Head of caudate nucleus (tissue), 42 donors: ENCODE measurements around the gene COL4A2.

Experiments used
- DNase-seq, 42 donors: peaks; one replicate each; pipeline versions ENCODE4 v3.0.0 to v3.0.0-alpha.2; 2020 to 2021; ENCODE audit warnings: mixed read lengths in 7 of 42
- intact Hi-C: fragments of 100-400 bp; cut with DNase I; formaldehyde crosslinking; loops from one replicate; pipeline ENCODE4 v1.15.0; 2022

Gene COL4A2

GRCh38 chr13:110500341-110500740, 193.3 kb downstream of the COL4A2 start:
- DNase-seq: no peak
- intact Hi-C loops: no loop called here

- no peak for DNase-seq
- intact Hi-C loops: no loop called here
These were observed 194.1 kb downstream of the COL4A2 start for GRCh38 chr13:110501188-110501587.

DNA sequence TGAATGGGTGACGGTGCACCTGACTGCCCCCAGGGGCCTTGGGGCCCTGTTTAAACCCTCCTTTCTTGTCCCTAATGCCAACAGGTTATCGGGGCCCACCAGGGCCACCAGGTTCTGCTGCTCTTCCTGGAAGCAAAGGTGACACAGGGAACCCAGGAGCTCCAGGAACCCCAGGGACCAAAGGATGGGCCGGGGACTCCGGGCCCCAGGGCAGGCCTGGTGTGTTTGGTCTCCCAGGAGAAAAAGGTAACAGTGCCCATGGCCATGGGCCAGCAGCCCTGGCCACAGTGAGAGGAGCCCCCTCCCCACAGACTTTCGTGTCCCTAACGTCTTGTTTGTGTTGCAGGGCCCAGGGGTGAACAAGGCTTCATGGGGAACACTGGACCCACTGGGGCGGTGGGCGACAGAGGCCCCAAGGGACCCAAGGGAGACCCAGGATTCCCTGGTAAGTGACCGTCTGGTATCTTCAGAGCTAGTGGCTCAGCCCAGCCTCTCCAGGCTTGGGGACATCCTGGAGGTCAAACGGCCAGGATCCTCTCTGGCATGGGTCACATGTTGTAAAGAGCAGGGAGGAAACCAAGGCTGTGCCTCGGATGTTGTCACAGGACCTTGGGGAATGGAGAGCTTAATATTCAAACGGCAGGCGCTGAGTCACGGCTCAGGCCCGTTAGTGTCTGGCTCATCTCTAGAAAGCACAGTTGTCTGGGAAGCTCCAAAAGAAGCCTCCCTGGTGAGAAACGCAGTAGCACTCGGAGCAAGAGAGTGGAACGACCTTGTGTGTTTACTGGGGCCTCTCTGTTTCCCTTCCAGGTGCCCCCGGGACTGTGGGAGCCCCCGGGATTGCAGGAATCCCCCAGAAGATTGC, 196.2 kb downstream of the COL4A2 start:
- intact Hi-C loops: no loop called here
- no peak for DNase-seq

GRCh38 chr13:110503979-110504499, 197.0 kb downstream of the COL4A2 start:
- intact Hi-C loops: no loop called here

GRCh38 chr13:110505594-110505993, 198.5 kb downstream of the COL4A2 start:
- intact Hi-C loops: no loop called here
- DNase-seq: no peak

More at GRCh38 chr13:110503979-110504499, 197.0 kb downstream of the COL4A2 start:
- no peak for DNase-seq

GRCh38 chr13:110506396-110506795, 199.3 kb downstream of the COL4A2 start:
- no peak for DNase-seq
- intact Hi-C loops: no loop called here

GRCh38 chr13:110506859-110507566, 199.9 kb downstream of the COL4A2 start:
- no peak for DNase-seq
- intact Hi-C loops: no loop called here

DNA sequence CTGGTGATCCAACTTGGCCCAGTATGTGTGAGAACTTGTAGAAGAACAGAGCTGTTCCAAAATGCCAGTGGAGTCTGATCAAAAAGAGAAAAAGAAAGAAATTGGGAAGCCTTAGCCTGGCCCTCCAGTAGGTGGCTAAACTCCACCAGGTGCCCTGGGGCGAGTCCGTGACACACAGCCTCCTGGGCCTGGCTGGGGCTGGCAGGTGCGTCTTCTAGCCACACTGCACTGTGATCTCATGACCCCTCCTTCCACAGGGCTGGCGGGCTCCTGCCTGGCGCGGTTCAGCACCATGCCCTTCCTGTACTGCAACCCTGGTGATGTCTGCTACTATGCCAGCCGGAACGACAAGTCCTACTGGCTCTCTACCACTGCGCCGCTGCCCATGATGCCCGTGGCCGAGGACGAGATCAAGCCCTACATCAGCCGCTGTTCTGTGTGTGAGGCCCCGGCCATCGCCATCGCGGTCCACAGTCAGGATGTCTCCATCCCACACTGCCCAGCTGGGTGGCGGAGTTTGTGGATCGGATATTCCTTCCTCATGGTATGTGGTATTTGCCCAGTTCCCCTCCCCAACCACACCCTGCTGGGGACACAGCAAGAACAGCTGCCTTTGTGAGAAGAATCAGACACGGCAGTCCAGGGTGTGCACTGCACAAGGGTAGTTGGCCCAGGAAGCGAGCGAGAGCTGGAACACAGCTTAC, 200.7 kb downstream of the COL4A2 start:
- DNase-seq: no peak
- intact Hi-C loops: no loop called here

- no peak for DNase-seq
- intact Hi-C loops: no loop called here
These were observed 202.4 kb downstream of the COL4A2 start for GRCh38 chr13:110509478-110509926.

DNA sequence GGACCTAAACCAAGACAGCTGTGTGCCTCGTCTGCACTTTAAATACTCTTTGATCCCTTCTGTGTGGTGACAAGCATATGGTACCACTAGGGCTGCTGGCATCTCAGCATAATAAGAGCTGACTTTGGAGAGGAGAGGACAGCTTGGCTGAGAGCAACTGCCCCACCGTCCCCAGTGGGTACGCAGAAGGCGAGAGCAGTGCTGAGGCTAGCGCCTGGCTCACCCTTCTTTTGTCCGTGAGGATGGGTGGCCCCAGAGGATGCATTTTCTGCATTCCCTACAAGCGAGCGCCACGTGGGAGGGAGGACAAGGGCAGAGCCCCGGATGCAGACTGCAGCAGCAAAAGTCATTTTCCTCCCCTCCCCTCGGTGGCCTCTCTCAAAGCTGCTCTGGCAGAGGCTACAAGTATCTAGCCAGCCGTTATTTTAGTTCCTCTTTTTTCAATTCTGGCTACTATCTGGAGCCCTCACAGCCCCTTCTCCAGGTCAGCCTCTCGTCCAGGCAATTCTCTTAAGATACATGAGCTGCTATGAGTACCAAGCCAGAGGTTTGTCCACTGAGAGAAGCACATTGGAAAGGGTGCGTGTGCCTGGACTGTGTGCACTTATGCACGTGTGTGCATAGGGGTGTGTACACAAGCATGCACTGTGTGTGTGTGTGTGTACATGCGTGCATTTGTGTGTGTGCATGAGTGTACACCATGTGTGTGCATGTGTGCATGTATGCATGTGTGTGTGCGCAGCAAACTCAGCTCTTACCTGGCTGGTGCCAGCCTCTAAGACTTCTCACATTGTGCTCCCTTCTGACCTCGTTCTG, 203.1 kb downstream of the COL4A2 start:
- peak in 2 of 42 donors; percentile 11 to 38 for DNase-seq
- intact Hi-C loops: no loop called here

- no peak for DNase-seq
- intact Hi-C loops: no loop called here
These were observed 204.6 kb downstream of the COL4A2 start for GRCh38 chr13:110511509-110512181.

- no peak for DNase-seq
- intact Hi-C loops: no loop called here
These were observed 205.2 kb downstream of the COL4A2 start for GRCh38 chr13:110512198-110512740.

GRCh38 chr13:110516500-110516899, 209.4 kb downstream of the COL4A2 start:
- intact Hi-C loops: no loop called here
- no peak for DNase-seq

DNA sequence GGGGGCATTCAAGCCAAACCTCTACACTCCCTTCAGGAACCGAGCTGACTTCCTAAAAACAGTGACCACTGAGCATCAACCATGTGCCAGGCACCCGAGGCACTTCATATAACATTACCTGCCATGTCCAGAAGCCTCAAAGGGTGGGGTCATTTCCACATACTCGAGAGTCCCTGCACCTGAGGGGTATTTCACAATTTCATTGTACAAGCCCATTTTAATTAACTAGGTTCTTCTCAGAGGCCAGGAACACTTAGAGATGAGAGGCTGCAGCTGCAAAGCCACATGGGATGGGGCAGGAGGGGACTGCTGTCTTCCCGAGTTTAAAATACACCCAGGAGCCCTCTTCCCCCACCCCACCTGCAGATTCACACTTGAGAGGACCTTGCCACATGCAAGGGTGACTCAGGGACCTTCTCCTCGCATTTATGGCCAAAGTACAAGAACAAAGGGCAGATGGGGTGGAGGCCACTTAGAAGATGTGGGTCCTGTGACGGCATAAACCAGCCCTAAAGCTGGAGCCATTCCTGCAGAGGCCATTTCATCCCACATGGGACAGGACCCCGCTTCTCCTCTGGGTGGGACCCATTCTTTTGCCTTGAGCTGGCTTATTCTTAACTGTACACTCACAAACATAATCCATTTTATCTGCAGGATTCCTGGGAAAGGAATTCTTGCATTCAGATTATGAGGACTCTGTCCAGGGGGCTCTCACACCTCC, 210.6 kb downstream of the COL4A2 start:
- no peak for DNase-seq
- intact Hi-C loops: no loop called here

- intact Hi-C loops: no loop called here
- DNase-seq: no peak
These were observed 211.1 kb downstream of the COL4A2 start for GRCh38 chr13:110518226-110518525.

DNA sequence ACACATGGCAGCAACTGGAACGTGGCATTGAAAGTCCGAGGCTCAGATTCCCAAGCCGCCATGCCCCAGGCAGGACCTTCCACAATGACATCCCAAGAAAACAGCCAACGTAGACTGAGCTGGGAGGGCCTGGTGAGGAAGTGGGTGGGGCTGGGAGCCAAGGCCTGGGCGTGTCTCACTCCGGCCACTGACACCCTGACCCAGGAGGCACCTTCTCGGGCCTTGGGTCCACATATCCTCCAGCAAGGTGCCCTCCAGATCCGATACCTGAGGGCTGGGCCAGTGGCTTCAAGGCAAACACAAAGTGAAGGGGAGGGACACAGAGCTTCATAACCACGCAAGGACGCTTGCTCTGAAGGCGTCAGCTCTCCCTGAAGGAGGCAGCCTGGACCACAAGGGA, 211.5 kb downstream of the COL4A2 start:
- no peak for DNase-seq
- intact Hi-C loops: no loop called here

DNA sequence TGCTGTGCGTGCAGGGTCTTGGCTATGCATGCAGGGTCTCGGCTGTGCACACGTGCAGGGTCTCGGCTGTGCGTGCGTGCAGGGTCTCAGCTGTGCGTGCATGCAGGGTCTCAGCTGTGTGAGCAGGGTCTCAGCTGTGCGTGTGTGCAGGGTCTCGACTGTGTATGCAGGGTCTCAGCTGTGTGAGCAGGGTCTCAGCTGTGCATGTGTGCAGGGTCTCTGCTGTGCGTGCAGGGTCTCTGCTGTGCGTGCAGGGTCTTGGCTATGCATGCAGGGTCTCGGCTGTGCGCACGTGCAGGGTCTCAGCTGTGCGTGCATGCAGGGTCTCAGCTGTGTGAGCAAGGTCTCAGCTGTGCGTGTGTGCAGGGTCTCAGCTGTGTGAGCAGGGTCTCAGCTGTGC, 212.0 kb downstream of the COL4A2 start:
- intact Hi-C loops: no loop called here
- DNase-seq: no peak

DNA sequence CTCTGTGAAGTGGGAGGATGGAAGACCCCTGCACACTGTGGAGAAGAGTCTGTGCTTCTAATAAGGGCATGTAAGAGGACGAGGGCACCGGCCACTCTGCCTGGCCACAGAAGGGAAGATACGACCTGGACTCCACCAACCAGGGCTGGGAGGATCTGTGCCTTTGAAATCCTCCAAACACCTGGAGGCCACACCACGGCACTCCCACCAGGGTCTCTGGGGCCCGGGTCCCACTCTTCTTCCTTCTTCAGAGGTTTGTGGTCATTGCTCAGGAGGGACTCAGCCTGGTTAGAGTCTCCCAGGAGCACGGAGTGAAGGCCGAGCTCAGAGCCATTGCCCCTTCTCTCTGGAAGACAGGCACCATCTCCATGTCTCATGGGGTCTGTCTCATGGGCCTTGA, 212.4 kb downstream of the COL4A2 start:
- DNase-seq: no peak
- intact Hi-C loops: no loop called here
